ENCODE measurements around the gene KRT6C. TPM values are rescaled to one million over a fixed set of nuclear protein-coding genes. Genes with fewer than 3 reads are reported as not detected.
A peak's percentile ranks its signal among the peaks of the same experiment; 100 is the strongest.
"Not testable (repeated sequence)": the region's sequence is repeated elsewhere in the genome, so short reads cannot be mapped to it uniquely, and the experiment has no call there.

The KRT6C gene
- total RNA-seq, 1 experiment from 2014 or later, result not detected

DNA sequence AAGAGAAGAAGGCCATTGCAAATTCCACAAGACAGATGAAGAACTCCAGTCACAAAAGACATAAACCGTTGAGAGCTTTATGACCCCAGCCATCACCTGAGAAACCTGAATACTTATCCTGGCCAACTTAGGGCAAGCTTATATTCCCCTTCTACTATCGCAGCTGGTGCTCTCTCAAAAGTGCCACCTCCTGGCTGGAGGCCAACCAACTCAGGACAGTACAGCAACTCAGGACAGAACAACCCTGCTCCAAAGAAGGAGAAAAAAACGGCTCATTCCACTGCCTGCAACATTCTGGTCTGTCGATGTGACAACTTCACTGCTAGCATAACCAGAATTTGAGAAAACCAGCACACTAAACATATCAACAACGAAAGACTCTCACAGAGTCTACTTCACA lies 11.9 kb downstream of the KRT6C start:
- DNase-seq (ENCODE audit: extremely low read depth, low read depth), result no peak

- DNase-seq (ENCODE audit: extremely low read depth, low read depth), result no peak
Observed at GRCh38 chr12:52458861-52459260, 14.7 kb downstream of the KRT6C start.

- peak; percentile 36 for DNase-seq (ENCODE audit: extremely low read depth, low read depth)
Observed at GRCh38 chr12:52455821-52456220, 17.8 kb downstream of the KRT6C start.

- no peak for DNase-seq (ENCODE audit: extremely low read depth, low read depth)
Observed at GRCh38 chr12:52454411-52455201, 19.0 kb downstream of the KRT6C start.

DNA sequence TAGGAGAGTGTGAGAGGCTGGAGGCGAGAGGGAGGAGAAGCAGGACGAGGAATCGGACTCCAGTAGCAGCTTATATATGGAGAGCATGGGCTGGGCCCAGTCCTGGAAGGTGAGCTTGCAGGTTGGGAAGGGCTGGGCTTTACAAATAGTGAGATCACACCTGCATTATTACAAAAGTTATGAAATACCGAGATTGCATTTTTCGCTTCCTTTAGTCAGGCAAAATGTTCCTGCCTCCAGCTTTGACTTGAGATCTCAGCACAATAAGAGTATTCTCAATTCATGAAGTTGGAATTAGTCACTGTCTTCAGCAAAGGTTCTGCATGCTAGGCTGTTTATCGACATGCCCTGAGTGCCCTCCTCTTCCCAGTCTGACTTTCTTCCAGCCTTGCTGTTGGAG lies 21.5 kb downstream of the KRT6C start, which contains the start of gene KRT6B:
Gene KRT6B (minus strand): TSS at position 46 of the 400 bp plus-strand sequence. CDS start 68 bp downstream, outside the sequence.
- DNase-seq (ENCODE audit: extremely low read depth, low read depth), result no peak

DNA sequence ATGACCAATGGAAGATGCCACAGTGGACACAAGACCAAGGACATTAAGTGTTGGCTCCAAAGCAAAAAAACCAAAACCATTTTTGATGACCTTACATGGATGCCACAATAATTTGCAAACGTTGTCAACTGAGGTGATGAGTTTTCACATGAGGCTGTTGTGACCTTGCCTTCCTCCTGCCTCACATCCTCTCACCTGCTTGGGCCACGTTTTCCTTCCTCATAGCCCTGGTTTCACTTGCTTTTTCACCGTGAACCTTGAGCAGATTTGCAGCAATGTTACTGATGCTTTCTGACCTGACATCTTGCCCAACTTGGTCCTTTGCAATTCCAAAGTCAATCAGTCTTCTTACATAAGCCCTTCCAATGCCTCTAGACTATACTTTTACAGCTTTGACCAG lies 25.4 kb downstream of the KRT6C start:
- DNase-seq (ENCODE audit: extremely low read depth, low read depth), result no peak

DNA sequence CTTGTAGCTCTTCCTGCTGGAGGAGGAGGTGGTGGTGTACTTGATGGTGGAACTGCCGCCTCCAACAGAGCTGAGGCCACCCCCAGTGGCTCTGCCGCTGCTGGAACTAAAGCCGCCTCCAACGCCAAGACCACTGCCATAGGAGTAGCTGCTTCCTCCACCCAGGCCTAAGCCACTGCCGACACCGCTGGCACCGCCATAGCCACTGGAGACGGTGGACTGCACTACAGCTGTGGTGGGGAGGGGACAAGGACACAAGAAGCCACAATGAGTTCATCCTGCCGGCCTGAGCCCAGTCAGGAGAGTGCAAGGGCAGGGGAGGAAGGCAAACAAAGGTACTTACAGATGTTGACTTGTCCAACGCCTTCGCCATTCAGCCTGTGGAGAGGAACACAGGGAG lies 26.4 kb downstream of the KRT6C start:
- not testable (repeated sequence) for DNase-seq (ENCODE audit: extremely low read depth, low read depth)

DNA sequence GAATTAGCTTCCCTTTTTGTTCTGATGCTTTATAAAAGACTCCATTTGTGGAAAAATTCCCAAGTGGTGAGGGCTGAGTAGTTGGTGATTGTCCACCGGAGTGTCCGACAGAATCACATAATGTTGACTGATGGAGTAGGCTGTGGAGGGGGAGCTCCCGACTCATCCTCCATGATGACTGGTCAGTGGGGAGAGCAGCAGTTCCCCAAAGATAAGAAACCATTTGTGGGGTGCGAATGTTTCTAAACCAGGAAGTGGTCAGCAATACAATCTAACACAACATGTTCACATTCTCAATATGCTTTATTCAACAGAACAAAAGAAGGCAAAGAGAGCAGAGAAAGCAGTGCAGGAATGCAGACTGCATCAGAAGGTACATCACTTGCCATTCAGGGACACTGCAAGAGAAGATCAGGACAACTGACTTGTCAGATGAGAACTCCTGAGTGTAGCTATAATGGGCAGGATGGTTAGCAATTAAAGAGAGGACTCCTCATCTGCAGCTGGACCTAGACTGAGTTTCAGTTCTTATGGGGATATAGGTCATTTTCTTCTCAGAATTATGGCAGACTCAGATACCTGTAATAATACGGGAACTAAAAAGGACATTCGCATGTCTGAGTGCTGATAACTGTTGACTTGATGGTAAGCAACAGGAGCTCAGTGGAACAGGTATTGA lies 27.1 kb downstream of the KRT6C start:
- DNase-seq (ENCODE audit: extremely low read depth, low read depth), result no peak

DNA sequence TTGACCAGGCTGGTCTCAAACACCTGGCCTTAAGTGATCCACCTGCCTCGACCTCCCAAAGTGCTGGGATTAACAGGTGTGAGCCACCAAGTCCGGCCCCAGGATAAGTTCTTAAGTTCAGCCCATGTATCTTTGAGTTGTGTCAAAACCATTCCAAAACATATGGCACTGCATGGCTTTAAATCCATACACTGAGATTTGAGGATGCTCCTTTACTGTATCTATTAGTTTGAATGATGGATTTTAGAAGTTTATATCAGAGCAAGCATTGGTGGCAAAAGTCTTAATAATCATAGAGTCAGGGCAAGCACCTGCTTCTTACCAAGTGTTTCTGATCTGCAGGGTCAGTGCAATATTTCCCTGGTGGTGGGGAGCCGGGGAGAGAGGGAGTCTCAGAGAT lies 27.7 kb downstream of the KRT6C start:
- no peak for DNase-seq (ENCODE audit: extremely low read depth, low read depth)

- DNase-seq (ENCODE audit: extremely low read depth, low read depth), result no peak
Observed at GRCh38 chr12:52444647-52445595, 28.7 kb downstream of the KRT6C start.

DNA sequence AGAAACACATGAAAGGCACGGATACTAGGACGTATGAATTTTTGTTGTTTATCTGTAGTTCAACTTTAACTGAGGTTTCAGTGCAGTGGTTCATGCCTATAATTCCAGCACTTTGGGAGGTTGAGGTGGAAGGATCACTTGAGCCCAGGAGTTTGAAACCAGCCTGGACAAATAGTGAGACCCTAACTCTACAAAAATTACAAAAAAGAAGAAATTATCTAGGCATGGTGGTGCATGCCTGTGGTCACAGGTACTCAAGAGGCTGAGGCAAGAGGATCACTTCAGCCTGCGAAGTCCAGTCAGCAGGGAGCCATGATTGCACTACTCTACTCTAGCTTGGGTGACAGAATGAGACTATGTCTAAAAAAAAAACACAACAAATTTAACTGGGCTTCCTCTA lies 29.6 kb downstream of the KRT6C start:
- no peak for DNase-seq (ENCODE audit: extremely low read depth, low read depth)

GRCh38 chr12:52442600-52443061 lies 31.0 kb downstream of the KRT6C start:
- DNase-seq (ENCODE audit: extremely low read depth, low read depth), result no peak

GRCh38 chr12:52441320-52441911 lies 32.2 kb downstream of the KRT6C start:
- no peak for DNase-seq (ENCODE audit: extremely low read depth, low read depth)

GRCh38 chr12:52440821-52441319 lies 32.7 kb downstream of the KRT6C start:
- DNase-seq (ENCODE audit: extremely low read depth, low read depth), result no peak

- DNase-seq (ENCODE audit: extremely low read depth, low read depth), result no peak
Observed at GRCh38 chr12:52439845-52440244, 33.8 kb downstream of the KRT6C start.

DNA sequence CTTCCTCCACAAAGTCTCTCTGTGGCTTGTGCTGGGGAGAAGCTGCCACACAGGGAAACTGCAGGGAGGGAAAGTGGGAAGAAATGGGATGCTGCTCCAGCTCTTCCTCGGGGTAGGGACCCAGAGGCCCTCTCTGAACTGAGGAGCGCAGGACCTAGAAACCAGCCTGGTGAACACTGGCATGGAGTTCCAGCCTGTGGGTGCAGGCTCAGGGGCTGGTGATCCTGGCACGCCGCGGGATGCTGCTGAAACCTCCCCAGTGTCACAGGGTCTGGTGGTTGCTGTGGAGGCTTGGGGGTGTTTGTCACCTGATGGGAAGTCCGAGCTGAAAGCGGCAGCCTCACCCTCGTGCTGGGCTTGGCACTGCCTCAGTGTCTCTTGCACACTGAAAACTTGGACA lies 34.2 kb downstream of the KRT6C start:
- no peak for DNase-seq (ENCODE audit: extremely low read depth, low read depth)

- no peak for DNase-seq (ENCODE audit: extremely low read depth, low read depth)
Observed at GRCh38 chr12:52438305-52439301, 35.0 kb downstream of the KRT6C start.

GRCh38 chr12:52437508-52437907 lies 36.1 kb downstream of the KRT6C start:
- DNase-seq (ENCODE audit: extremely low read depth, low read depth), result no peak
